Stimulated activated CD8-positive, alpha-beta memory T cell treated with anti-CD3 and anti-CD28 coated beads, Interleukin-4, amount 100 ng/mL, for 4 hours (primary cell): Measurements from ENCODE around the gene CEP128.

Source experiments
- DNase-seq, 2 donors: peaks; one replicate each; pipeline ENCODE4 v3.0.0-alpha.2; 2020; ENCODE audit warnings: low read depth in 2 of 2, low spot score in 1 of 2

The CEP128 gene

DNA sequence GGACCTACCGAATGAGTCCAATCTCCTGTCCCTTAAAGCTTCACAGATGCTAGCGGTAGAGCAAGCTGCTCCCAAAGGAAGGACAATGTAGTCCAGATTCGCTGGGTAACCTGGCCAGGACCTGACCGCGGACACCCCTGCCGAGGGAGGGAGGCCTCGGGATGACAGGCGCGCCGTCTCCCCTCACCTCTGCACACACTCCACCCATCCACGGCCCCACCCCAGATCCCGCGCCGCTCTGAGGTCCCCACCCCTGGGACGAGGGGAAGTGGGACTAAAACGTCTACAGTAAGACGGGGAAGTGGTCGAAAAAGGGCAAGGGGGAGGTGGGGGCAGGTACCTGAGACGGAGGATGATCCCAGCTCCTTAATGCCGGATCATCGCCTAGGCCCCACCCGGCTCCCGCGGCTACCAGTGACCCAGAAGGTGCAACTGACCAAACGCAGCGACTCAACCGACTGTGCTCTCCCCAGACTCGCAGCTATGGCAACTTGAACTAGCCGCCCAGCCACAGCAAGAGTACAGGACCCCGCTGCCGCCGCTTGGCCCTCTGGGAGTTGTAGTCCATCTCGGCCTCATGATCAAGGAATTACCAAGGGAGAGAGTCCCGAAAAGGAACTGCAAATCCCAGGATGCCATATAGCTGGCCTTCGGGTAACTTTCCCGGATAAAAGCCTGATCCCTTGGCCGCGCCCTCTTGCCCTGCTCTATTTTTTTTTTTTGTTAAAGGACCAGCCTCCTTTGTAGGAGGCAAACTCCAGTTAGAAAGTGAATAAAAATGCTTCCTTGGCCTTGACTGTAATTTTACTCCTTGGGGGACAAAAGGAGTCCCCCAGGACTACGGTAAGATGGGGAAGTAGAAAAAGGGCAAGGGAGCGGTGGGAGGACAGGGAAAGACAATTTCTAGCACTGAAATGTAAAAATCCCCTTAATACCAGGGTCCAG, at the start of gene CEP128:
CEP128 (minus strand) TSS at position 498 of the 945 bp plus-strand sequence.
- DNase-seq, result peak; percentile 64 to 67

DNA sequence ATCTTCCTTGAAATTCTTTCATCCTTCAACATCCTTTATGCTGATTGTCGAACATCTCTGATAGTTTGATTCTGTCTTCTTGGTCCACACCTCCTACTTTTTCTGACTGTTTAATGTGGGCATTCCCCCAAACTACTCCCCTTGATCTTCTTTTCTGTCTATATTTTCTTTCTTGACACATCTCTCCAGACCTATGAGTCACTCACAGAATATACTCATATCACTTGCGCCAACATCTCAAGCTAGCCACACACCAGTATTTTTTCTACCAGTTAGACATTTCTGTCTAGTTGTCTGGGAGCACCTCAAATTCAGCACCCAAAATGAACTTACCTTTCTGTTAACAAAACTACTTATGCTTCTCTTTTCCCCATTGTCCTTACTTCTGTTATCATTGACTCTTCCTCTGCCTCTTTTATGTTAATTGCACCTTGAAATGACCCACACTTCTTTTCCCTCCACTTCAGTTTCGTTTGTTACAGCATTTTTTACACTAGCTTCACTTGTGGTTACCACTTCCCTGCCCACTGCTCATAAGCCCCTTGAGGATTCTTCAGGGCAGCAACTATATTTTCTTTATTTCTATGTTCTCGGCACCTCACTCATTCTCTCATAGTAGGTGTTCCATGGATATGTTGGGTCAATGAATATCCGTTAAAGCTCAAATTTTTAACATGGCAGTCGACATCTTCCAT, 47.3 kb upstream of the CEP128 start:
- DNase-seq, result no peak

DNA sequence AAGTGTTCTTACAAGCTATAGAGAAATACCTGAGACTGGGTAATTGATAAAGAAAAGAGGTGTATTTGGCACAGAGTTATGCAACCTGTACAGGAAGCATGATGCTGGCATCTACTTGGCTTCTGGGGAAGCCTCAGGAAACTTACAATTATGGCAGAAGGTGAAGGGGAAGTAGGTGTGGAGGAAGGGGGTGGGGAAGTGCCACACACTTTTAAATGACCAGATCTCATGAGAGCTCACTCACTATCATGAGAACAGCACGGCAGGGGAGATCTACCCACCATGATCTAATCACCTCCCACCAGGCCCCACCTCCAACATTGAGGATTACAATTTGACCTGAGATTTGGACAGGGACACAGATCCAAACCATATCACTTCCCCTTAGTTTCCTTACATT, 46.7 kb upstream of the CEP128 start:
- DNase-seq, result no peak

DNA sequence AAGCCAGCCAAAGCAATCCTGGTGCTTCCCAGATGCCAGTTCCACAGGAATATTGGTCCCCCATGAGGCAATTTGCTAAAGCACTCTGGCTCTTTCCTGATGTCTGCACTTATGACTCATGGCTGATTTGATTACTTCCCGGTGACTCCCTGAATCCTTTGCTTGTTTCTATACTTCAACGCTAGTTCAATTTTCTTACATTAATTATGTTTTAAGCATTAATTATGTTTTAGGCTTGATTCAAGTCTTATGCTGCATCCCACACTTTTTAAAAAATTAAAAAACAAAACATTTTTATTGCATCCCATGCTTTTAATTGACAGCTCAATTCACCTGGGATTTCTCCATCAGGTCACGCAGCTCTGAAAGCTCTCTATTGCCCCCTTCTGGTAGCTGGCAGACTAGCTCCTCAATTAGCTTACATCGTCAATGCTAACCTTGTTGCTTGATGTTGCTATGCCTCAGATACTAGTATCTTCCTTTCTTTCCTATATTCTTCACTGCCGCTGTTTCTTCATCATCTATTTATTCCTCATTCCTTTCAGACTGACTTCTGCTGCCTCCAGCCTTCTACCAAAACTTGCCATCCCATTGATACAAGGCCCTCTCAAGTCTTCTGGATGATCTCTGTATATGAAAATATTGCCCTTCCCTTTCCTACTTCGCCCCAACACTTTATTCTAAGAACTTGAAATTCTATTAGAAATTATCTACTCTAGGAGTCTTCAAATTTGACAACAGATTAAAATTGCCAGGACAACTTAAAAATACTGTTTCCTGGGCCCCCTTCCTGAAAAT, 45.9 kb upstream of the CEP128 start:
- DNase-seq, result peak; percentile 21 to 35

DNA sequence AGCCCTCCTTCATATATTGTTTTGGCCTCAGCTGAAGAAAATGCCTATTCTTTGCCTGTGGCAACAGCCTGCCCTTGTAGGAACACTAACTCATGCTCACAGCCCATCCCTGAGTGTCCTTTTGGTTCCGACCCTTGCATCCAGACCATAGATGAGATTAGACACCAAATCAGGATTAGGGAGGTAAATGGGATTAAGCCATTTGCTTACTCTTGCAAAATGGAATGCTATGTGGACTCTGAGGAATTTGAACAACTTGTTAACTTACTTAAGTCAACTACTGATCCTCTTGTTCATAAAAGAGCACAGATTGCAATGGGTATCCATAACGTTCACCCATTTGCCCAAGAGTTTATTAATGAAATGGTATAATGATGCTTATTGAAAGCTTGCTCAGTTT, 41.2 kb upstream of the CEP128 start:
- DNase-seq, result no peak

DNA sequence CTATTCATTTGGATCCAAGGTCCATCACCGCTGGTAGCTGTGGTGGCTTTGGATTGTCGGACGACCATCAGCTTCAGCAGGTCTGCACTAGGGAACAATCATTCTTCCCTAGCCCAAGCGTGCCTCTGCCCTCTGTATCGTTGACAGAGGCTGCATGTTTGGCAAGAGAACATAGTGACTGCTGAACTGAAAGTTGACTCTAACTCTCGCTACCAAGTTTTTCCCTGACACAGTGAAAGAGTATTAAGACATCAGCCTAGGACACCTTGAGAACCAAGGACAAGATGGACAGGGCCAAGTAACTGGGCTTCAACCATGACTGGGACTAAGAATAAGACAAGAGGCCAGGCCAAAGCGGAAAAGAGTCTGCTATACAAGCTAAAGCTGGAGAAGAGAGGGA, 40.1 kb upstream of the CEP128 start:
- no peak for DNase-seq

DNA sequence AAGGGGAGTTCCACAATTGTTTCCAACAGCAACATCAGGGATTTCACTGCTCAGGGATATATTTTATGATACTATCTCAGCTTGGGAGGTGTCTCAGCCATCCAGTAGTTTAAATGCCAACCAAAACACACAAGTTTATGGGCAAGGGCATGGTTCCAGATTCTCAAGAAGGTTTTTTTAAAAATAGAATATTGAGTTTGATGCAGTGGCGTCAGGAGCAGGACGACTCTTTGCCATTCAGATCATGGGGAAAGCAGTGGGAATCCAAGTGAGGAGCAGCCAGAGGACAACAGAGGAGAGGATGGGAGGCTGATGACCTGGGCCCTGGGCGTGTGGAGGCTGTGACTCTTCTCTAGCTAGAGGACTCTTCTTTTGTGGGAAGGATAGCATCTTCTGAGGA, 39.6 kb upstream of the CEP128 start:
- DNase-seq, result no peak

DNA sequence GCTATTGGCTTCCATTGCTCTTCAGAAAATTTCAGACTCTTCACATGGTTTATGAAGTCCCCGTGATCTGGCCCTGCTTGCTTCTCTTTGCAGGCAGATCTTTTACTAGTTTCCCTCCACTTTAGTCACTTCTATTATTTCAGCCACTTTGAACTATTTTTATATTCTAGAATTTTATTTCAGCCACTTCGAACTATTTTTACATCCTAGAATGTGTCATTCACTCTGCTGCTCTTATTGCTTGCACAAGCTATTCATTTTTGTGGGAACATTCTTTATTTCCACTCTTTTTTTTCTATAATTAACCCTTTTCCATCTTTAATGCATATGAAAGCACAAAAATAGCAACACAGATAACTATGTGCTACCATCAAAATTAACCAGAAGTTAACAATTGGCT, 38.4 kb upstream of the CEP128 start:
- DNase-seq, result no peak

DNA sequence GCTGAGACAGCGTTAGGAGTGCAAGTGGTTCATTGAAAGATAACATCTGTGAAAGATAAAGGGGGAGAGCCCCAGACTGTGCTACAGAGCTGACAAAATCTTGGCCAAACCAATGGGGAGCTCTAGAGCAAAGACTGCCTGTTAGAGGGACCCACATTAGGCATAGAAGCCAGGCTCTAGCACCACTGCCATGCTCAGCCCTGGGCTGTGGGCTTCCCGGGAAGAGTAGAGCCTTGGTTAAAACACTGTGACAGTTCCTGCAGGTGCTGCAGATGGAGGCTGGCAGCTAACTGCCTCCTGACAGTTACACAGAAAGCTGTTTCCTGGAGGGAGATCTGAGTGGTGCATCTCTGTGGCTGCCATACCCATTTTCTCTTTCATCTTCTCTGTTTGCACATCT, 36.9 kb upstream of the CEP128 start:
- no peak for DNase-seq

DNA sequence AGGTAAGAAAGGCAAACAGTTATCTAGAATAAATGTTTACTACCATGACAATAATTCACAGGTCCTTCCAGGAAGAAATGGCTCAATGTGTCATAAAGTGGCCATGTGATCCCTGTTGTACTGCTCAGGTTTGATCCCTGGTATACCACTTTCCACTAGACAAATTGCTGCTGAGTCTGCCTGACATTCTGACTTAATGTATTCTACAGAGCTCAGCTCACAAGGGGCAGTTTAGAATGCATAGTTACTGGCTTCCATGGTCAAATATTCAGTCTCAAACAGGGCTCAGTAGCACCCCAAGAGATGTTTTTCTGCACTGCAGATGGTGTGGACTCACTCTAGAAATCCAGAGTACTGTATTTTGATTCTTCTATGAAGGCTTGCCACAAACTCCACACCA, 35.7 kb upstream of the CEP128 start:
- no peak for DNase-seq

DNA sequence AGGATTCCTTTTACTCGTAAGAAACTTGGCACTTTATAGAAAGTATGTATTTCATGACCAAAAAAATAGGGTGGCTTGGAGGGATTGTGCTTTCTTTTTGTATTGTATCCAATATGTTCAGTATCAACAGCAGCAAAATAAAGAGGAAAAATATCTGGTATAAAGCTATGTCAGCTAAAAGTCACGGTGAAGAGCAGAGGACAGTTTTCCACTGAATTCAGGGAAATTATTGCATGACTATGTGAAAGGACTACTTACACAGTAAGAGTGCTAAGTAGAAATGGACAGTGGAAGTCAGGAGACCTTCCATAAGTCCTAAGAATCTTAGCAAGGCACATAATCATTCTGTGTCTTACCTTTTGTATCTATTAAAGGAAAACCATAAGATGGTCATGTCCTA, 33.1 kb upstream of the CEP128 start:
- DNase-seq, result no peak

DNA sequence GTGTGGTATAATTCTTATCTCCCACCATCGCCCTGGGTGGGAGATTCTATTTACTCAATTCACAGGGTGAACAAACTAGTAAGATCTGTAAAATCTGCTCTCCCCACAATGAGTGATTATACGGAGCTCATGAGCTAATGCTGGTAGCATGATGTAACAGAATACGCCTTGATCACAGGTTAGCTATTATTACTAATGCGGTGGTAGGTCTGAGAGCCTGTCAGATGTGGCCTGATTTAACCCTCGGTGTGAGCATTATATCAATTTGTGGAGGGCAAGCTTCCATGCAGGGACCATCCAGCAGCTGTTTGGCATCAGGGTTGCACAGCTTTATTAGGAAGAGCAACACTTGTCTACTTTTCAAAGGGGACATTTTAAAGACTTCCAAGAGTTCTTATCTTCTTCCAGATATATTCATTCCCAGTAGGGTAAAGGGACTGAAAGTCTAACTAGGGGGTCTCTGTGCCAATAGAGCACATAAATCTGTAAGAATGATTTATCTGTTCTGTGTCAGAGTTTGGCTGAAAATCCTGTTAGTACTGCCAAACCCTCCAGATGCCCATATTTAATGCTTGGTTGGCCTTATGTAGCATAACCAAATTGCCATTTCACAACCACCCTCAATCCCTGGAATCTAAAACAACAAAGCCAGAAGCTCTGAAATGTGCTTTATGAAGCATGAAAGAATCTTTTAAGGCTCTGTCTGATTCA, 32.5 kb upstream of the CEP128 start:
- no peak for DNase-seq

DNA sequence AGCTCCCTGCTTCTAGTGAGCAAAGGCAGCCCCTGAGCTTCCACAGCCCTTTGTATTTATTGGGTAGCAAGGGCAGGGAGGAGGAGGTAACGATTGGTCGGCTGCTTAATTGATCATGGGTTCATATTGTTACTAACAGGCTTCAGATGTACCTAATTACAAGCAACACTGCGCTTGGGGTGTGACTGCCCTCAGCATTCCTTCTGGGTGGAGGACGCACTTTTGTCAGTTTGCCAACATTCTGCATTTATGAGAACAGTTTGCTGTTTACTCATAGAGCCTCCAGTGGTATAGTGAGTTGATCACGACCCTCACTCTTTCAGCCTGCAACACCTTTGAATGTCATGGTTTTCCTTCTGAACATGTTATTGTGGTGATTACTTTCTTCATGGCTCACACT, 23.5 kb upstream of the CEP128 start:
- no peak for DNase-seq

DNA sequence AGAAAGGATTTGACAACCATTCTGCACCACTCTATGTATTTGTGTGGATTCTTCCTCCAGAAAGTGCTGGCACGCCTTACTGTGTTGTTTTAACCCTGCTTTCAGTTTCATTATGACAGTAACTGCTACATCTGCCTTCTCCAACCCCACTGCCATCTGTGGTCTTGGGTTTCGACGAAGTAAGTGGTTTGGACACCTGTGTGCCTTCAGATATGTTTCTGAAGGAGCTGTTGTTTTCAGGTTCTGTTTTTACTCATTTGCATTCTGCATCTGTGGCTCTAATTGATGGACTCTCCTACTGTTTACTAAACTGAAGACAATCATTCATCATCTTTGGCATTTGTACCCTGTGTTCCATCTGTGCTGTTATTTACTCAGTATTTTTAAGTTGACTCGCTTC, 18.0 kb upstream of the CEP128 start:
- DNase-seq, result no peak

DNA sequence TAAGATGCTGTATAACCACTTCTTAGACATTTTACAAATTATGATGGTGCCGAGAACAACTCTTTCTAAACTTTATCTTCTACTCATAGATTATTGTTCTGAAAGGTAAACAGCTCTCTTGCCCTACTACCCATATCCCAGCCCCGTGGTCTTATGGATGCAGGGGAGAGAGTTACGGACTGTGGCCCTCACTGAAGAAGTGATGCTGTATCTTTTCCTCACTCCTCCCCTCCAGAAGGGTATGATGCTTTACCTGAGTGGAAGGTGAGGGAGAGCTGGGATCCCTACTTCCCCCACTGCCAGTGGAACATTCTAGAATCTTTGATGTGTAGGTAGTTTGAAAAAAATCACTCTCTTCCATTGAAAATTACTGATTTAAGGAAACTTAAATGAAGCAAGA, 17.4 kb upstream of the CEP128 start:
- DNase-seq, result no peak

DNA sequence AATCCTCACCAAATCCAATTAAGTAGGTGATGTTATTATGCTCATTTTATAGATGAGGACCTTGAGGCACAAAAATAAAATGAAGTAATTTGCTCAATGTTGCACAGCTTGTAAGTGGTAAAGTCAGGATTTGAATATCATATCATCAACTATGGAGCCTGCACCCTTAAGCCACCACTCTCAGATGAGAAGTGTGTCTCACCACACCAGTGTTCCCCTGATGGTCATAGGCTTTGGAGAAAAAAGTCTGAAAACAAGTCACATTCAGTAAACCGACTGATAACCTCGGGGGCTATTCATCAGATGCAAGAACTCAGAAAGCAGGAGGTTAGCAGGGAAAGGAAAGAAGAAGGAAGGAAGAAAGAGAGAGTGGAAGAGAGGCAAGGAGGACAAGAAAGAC, 16.7 kb upstream of the CEP128 start:
- DNase-seq, result no peak

DNA sequence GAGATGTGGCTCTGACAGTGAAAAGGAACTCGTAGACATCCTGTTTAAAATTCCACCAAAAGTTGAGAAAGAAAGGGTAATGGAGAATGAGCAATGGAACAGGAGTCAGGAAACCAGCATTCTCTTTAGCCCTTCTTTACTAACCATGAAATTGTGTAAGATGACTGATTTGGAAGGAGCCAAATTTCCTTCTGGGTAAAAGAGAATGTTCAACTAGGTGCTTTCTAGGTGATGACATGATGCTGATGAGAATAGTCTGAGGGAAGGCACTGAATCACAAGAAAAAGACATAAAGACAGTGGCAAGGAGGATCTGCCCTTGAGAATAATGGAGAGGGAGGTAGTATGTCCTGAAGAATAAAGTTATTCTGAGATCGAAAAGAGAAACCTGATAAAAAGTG, 16.1 kb upstream of the CEP128 start:
- DNase-seq, result no peak

DNA sequence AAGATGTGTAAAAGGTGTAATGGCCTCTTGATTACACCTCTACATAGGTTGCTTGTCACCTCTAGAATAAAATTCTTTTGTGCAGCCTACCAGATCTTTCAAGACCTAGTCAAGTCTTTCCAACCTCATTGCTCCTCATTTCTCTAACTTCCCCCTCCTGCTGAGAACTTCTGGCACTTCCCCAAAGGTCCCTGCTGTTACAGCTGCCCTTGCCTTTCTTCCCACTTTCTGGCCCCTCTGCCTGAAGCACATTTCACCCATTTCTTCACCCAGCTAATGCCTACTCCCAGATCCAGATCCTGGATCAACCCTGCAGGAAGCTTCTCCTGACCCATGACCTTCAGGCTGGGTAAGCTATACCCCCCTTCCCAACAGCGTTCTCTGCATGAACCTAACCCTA, 15.4 kb upstream of the CEP128 start:
- no peak for DNase-seq

DNA sequence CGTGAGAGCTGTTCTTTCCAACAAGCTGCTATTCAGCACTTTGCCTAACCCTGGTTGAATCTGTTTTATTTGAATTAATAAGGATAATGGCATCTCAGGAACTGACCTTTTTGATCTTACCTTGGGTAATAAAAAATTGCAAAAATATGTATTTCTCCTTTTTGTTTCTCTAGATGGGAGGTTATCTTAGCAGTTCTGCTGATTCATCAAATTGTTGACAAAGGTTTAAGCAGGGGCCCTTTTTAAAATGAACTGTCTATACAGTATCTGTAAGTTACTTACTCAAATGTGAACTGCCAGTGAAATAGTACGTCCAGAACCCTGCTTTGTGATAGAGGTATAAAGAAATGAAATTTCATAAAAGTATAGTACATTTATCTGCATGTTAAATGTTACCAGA, 14.6 kb upstream of the CEP128 start:
- DNase-seq, result no peak

DNA sequence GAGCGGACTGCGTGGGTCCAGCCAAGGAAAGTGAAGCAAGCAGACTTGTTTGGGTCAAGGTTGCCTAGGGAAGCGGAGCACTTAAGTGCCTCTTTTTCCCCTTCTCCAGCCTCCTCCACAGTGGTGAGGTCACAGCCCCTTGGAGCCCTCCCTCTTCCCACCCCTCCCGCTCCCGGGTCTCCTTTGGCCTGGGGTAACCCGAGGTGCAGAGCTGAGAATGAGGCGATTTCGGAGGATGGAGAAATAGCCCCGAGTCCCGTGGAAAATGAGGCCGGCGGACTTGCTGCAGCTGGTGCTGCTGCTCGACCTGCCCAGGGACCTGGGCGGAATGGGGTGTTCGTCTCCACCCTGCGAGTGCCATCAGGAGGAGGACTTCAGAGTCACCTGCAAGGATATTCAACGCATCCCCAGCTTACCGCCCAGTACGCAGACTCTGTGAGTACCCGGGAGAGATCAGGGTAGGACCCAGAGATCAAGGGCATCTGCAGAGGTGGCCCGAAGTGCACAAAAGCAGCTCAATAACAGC, 13.9 kb upstream of the CEP128 start, which contains the start of gene TSHR:
TSHR (plus strand) TSS at position 206 of the 526 bp plus-strand sequence; CDS start at position 266, 60 bp downstream.
- DNase-seq, result no peak
